ENCODE data around the gene SYNJ2. TPM values are rescaled to one million over a fixed set of nuclear protein-coding genes. Genes with fewer than 3 reads are reported as not detected.

SYNJ2 gene
- total RNA-seq, 1 donor from 2014 or later = 24.0 TPM

- intact Hi-C loops (cut with DNase I) = no loop called here
- DNase-seq (ENCODE audit: low spot score) = peak; percentile 47
Measured at GRCh38 chr6:158046201-158047126, 64.8 kb downstream of the SYNJ2 start.

GRCh38 chr6:158047127-158047518, 65.5 kb downstream of the SYNJ2 start:
- intact Hi-C loops (cut with DNase I) = no loop called here
- peak; percentile 68 for DNase-seq (ENCODE audit: low spot score)

- intact Hi-C loops (cut with DNase I) = no loop called here
- no peak for DNase-seq (ENCODE audit: low spot score)
Measured at GRCh38 chr6:158047563-158048323, 66.1 kb downstream of the SYNJ2 start.

GRCh38 chr6:158048589-158048988, 66.9 kb downstream of the SYNJ2 start:
- no peak for DNase-seq (ENCODE audit: low spot score)
- intact Hi-C loops (cut with DNase I) = no loop called here

- peak; percentile 35 for DNase-seq (ENCODE audit: low spot score)
- intact Hi-C loops (cut with DNase I) = no loop called here
Measured at GRCh38 chr6:158049055-158050028, 67.7 kb downstream of the SYNJ2 start.

GRCh38 chr6:158050107-158050735, 68.6 kb downstream of the SYNJ2 start:
- intact Hi-C loops (cut with DNase I) = no loop called here
- peak; percentile 33 for DNase-seq (ENCODE audit: low spot score)

GRCh38 chr6:158050955-158051354, 69.3 kb downstream of the SYNJ2 start:
- DNase-seq (ENCODE audit: low spot score) = peak; percentile 36
- intact Hi-C loops (cut with DNase I) = no loop called here

- DNase-seq (ENCODE audit: low spot score) = no peak
- intact Hi-C loops (cut with DNase I) = no loop called here
Measured at GRCh38 chr6:158051968-158052367, 70.3 kb downstream of the SYNJ2 start.

- intact Hi-C loops (cut with DNase I) = no loop called here
- peak; percentile 27 for DNase-seq (ENCODE audit: low spot score)
Measured at GRCh38 chr6:158053377-158054313, 72.0 kb downstream of the SYNJ2 start.

- DNase-seq (ENCODE audit: low spot score) = peak; percentile 31
- intact Hi-C loops (cut with DNase I) = no loop called here
Measured at GRCh38 chr6:158056355-158056754, 74.7 kb downstream of the SYNJ2 start.

GRCh38 chr6:158056804-158057203, 75.1 kb downstream of the SYNJ2 start:
- peak; percentile 58 for DNase-seq (ENCODE audit: low spot score)
- intact Hi-C loops (cut with DNase I) = no loop called here

GRCh38 chr6:158057213-158057987, 75.7 kb downstream of the SYNJ2 start:
- peak; percentile 71 for DNase-seq (ENCODE audit: low spot score)
- intact Hi-C loops (cut with DNase I) = no loop called here

GRCh38 chr6:158058171-158058651, 76.5 kb downstream of the SYNJ2 start:
- no peak for DNase-seq (ENCODE audit: low spot score)
- intact Hi-C loops (cut with DNase I) = no loop called here

- DNase-seq (ENCODE audit: low spot score) = peak; percentile 73
- intact Hi-C loops (cut with DNase I) = no loop called here
Measured at GRCh38 chr6:158059108-158059507, 77.4 kb downstream of the SYNJ2 start.

GRCh38 chr6:158060455-158061360, 79.0 kb downstream of the SYNJ2 start:
- intact Hi-C loops (cut with DNase I) = loop anchor here (2.0 to 10.0 kb wide), 2 partner anchors 18 to 306 kb away; no protein-coding TSS in a partner anchor
- DNase-seq (ENCODE audit: low spot score) = peak; percentile 86

- intact Hi-C loops (cut with DNase I) = loop anchor here (2.0 to 10.0 kb wide), 2 partner anchors 19 to 307 kb away; no protein-coding TSS in a partner anchor
- DNase-seq (ENCODE audit: low spot score) = no peak
Measured at GRCh38 chr6:158061361-158061708, 79.7 kb downstream of the SYNJ2 start.
